LNCAP (cell line): ENCODE measurements around the gene KRT7.

Source experiments
- CTCF ChIP-seq: fragments of 450-650 bp; IDR thresholded peaks from 2 replicates; pipeline ENCODE4 v1.5.1; 2017; ENCODE audit warnings: mild to moderate bottlenecking

Gene KRT7

DNA sequence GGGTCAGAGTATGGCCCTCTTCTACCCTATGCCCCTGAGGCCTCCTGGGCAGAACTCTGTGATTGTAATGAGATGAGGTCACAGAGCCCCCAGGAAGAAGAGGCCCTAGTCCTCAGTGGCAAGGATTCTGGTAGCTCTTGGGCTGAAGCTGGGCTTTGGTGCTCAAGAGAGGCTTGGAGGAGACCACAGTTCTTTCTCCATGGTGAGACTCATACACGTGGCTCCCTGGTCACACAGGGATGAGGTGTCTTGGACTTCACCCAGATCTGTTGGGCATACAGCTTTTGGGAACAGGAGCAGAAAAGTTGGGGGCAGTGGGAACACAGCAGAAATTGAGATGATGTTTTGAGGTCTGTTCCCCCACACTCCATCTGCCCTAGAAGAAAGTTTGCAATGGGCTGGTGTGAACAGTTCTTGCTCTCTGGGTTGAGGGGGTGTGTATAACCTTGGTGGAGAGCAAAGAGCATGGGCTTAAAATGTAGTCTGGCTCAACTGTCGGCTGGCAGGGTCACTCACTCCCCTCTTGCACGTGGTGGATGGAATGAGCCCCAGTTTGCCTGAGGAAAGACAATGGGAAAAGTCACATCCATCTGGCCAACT, 41.6 kb downstream of the KRT7 start, which contains the start of gene KRT86:
Gene KRT86, plus strand, starts transcription at position 125 of the 600 bp plus-strand sequence. CDS start 27,272 bp downstream, outside the sequence.
- no peak for TF ChIP-seq CTCF

DNA sequence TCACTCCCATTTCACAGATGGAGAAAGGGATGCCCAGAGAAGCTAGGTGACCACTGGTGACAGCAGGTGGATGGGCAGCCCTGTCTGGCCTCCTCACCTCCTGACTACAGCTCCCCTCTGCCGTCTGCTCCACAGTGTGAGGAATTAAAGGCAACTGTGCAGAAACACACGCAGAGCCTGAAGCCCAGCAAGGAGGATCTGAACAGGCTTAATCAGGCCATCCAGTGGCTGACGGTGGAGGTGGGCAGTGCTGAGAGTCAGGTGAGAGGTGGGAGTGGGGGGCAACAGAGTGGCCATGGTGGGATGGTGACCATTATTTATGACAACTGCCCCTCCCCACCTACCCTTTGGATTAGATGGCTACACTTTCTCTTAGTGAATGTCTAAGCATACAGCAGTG, 42.6 kb downstream of the KRT7 start:
- no peak for TF ChIP-seq CTCF

DNA sequence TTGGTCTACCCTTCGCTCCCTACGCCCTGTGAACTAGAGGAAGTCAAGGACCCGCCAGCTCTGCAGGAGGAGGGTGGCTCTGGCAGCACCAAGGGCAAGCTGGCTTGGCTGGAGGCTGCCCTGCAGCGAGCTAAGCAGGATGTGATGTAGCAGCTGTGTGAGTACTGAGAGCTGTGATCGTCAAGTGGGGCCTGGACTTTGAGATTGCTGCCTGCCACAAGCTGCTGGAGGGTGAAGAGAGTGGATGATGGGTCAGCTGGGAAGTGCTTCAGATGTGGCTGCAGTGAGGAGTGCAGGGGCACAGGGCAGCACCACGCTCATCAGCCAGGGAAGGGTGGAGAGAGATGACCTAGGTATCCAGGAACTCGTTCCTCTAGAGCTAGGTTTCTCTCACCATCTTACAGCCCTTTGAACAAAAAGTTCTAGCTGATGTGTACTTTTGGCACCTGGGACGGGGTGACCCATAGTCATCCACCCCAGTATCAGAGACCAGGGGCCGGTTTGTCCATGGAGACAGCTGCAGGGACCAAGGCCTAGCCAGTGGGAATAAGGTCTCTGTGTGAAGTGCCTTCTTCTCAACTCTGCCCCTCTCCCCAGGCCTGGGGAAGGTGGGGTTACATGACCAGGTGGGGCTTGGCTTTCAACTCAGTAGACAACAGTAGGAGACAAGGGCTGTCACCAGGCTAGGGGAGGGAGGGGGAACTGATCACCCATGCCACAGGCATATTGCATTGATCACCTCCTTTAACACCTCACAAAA, 44.6 kb downstream of the KRT7 start:
- TF ChIP-seq CTCF: no peak

DNA sequence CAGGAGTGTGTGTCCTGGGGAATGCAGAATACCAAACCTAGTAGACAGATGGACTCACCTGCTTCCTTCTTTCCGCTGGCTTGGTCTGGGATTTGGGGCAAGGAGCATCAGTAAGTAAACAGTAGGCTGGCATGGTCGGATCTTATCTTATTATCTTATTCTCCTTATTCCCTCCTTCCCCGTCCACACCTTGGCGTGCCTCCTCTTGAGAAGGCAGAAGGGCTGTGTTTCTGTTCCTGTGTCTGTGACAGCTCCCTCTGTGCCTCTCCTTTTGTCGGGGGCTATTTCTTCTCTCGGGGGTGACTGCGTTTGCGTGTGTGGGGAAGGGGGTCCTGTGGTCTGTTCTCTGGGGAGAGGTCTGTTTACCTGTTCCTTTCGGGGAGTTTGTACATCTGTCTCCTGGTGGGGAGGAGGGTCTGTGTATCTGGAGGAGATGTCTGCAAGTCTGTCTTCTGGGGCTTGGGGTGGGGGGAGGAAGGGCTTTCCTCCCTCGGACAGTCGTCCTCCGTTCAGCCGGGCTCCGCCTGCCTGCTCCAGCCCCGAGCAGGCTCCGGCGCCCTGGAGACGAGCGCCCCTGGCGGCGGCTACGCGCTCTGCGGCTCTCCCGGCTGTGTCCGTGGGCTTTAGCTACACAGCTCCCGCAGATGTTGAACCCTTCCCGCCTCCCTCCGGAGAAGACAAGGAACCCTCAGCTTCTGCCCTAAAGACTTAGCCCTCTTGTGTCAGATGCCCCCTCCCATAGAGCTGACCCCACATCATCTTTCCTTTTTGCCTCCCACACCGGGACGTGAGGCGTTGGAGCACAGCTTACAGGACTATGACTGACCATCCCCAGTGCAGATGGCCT, 45.8 kb downstream of the KRT7 start:
- peak; percentile 99 for TF ChIP-seq CTCF

GRCh38 chr12:52279422-52280318, 46.6 kb downstream of the KRT7 start:
- no peak for TF ChIP-seq CTCF

GRCh38 chr12:52280319-52280795, 47.3 kb downstream of the KRT7 start:
- no peak for TF ChIP-seq CTCF
